ENCODE measurements around the gene R3HDM4.

DNA sequence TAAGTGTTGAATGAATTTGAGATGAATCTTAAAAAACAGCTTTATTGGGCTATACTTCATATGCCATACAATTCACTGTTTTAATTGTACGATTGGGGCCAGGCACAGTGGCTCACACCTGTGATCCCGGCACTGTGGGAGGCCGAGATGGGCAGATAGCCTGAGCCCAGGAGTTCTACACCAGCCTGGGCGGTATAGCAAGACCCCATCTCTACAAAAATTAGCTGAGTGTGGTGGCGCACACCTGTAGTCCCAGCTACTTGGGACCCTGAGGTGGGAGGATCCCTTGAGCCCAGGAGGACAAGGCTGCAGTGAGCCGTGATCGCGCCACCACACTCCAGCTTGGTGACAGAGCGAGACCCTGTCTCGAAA is 23.1 kb upstream of the R3HDM4 start:
- TF ChIP-seq, protein P1, sequence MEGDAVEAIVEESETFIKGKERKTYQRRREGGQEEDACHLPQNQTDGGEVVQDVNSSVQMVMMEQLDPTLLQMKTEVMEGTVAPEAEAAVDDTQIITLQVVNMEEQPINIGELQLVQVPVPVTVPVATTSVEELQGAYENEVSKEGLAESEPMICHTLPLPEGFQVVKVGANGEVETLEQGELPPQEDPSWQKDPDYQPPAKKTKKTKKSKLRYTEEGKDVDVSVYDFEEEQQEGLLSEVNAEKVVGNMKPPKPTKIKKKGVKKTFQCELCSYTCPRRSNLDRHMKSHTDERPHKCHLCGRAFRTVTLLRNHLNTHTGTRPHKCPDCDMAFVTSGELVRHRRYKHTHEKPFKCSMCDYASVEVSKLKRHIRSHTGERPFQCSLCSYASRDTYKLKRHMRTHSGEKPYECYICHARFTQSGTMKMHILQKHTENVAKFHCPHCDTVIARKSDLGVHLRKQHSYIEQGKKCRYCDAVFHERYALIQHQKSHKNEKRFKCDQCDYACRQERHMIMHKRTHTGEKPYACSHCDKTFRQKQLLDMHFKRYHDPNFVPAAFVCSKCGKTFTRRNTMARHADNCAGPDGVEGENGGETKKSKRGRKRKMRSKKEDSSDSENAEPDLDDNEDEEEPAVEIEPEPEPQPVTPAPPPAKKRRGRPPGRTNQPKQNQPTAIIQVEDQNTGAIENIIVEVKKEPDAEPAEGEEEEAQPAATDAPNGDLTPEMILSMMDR (IDR thresholded peaks at IDR 0.05) = no peak
- TF ChIP-seq POLR2A (IDR thresholded peaks at IDR 0.05) = no peak

All from heart left ventricle (tissue), 13 donors.